ENCODE measurements around the gene NCOA4. TPM values are rescaled to one million over a fixed set of nuclear protein-coding genes. Genes with fewer than 3 reads are reported as not detected.

Gene NCOA4
- total and polyA plus RNA-seq, 2 donors (not counting 3 experiments of a cell fraction or from before 2014, with no cell fraction given) = 62.1 to 127 TPM

GRCh38 chr10:46014206-46014605 is 16.2 kb downstream of the NCOA4 start:
- Histone ChIP-seq H3K4me3 (replicated peaks in 1 of 3; ENCODE audit: insufficient read depth in 1 of 3, low read depth in 1 of 3, low read length in 3 of 3) (no peak overlapping the region), H3K79me2 (ENCODE audit: control insufficient read depth, insufficient read depth, low read length) (peaks cover 49% of the 10 kb centered on the region), H3K4me1 (ENCODE audit: control insufficient read depth, extremely low read depth, insufficient read depth, low read length) (peaks cover 17% of the 10 kb centered on the region), H3K4me2 (ENCODE audit: insufficient read depth, low read length) (no peak overlapping the region), H3K27me3 (ENCODE audit: control insufficient read depth in 2 of 2, insufficient read depth in 2 of 2, low read length in 2 of 2) (no peaks in the 10 kb centered on the region), H2AFZ (ENCODE audit: low read depth, low read length) (no peak overlapping the region), H4K20me1 (replicated peaks; ENCODE audit: control insufficient read depth, extremely low read depth, insufficient read depth, low read length) (no peaks in the 10 kb centered on the region), H3K9ac (replicated peaks; ENCODE audit: extremely low read depth, insufficient read depth, low read length) (no peak overlapping the region), H3K9me1 (replicated peaks; ENCODE audit: control insufficient read depth, extremely low read depth, insufficient read depth, low read length) (no peaks in the 10 kb centered on the region), H3K36me3 (ENCODE audit: control insufficient read depth in 2 of 2, extremely low read depth in 1 of 2, insufficient read depth in 2 of 2, low read length in 2 of 2) (peaks cover 21 to 26% of the 10 kb centered on the region in 2 experiments), H3K27ac (ENCODE audit: insufficient read depth, low read depth, low read length) (no peak overlapping the region), H3K9me3 (replicated peaks; ENCODE audit: control insufficient read depth, insufficient read depth, low read length) (no peaks in the 10 kb centered on the region)
- DNase-seq (ENCODE audit: low read depth, low spot score) = no peak
- intact Hi-C loops (cut with micrococcal nuclease) (no loop called here), dilution Hi-C loops (cut with MboI; ENCODE audit: extremely low pct_ligation_motif_present, low sequenced_read_pairs) (no loop called here)
- BruUV-seq (replicated peaks) = no TSS peak
- CTCF ChIA-PET = no interaction called here
- no peak for TF ChIP-seq JUN (IDR thresholded peaks at IDR 0.05; ENCODE audit: borderline replicate concordance, insufficient read depth, insufficient read length, low read depth)
- no peak for TF ChIP-seq FOS (IDR thresholded peaks at IDR 0.05; ENCODE audit: borderline replicate concordance, insufficient read depth, low read length)
- no peak for TF ChIP-seq MAX (IDR thresholded peaks at IDR 0.05; ENCODE audit: insufficient read depth, insufficient read length)
- no peak for TF ChIP-seq GATA2 (IDR thresholded peaks at IDR 0.05; ENCODE audit: insufficient read depth, insufficient read length, low read depth, low read length)
- TF ChIP-seq CTCF (IDR thresholded peaks at IDR 0.05; ENCODE audit: extremely low read depth in 1 of 2, insufficient read depth in 1 of 2, low read depth in 1 of 2, low read length in 2 of 2) = no peak
- TF ChIP-seq POLR2A (IDR thresholded peaks at IDR 0.05; ENCODE audit: low read depth, low read length) = no peak
- TF ChIP-seq EZH2 (IDR thresholded peaks at IDR 0.05; ENCODE audit: borderline replicate concordance, low read depth, low read length, severe bottlenecking) = no peak
- no peak for TF ChIP-seq POLR2AphosphoS5 (IDR thresholded peaks at IDR 0.05; ENCODE audit: insufficient read depth, low read depth, low read length)
- TF ChIP-seq MYC (IDR thresholded peaks at IDR 0.05; ENCODE audit: low read depth, low read length) = no peak
- POLR2A ChIA-PET = no interaction called here
- no peak for FAIRE-seq

Data from endothelial cell of umbilical vein (primary cell).